Hematopoietic multipotent progenitor cell treated with erythropoietin and hydrocortisone succinate and interleukin-3 and kit ligand, for 6 days (in vitro differentiated cells): ENCODE data around the gene CRIM1.

Experiments
- DNase-seq: peaks from one replicate; pipeline ENCODE4 v3.0.0-alpha.2; 2015

The CRIM1 gene

DNA sequence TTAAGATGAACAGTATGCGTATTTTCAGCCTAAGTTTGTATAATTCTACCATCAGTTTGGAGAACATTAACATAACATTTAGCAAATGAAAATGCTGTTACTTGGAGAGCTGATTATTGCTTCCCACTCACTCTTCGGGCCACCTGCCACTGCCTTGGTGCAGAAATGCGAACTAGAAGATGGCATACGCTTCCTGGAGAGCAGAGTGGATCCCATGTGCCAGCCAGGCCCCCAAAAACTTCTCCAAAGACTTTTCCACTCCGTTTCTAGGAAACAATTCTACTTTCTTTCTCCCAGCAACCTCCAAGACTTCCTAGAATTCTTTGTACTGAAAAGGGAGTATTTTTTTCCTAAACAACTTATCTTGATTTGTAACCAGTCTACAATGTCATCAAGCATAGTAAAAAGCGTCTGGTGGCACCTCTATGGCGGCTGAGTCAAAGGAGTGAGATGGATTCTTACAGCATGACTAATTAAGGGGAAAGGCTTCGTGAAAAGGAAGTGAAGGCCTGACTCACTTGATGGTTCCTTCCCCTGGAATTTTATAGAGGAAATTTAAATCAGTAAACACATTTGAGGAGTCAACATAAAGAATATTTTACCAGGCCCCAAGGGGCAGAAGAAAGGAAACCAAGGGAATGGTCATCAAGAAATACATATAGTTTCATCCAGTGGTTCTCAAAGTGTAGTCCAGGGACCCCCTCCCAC lies 205.8 kb downstream of the CRIM1 start:
- no peak for DNase-seq

DNA sequence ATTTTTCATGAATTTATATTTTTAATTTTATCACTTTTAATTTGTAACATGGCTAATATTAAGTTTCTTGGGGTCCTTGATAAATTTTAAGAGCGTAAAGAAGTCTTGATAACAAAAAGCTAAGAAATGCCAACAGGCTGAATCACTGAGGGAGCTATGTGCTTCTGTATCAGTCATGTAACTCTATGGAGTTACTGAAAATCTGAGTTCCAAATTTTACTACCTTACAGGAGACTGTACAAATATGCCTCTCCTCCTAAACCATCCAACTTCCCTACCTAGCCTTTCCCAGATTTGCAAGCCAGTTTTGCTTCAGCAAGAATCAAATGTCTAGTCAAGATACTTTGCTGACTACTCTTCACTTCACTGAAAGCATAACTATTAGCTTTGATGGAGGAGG lies 206.7 kb downstream of the CRIM1 start:
- DNase-seq, result no peak

DNA sequence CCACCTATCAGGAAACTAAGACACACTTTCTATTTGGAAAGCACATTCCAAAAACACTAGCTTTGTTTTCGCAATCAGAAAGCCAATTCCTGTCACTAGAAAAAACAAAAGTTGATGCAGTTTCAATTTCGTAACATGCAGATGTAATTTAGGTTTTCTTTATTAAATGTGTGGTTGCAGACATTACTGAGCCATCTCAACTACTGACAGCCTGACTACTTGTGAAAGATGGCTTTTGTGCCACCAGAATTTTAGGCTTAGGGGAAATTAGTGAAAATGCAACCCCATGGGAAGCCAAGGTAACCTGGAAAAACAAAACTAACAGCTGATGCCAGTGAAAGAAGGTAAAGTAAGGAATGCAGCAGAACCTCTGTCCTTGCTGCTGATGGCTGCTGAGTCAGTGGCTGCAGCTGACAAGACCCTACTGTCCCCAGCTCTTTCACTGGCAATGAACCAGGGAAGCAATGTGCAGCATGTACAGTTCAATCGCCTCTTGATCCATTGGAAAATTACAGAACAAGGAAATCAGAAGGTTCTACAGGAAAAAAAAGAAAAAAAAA lies 207.5 kb downstream of the CRIM1 start:
- no peak for DNase-seq

DNA sequence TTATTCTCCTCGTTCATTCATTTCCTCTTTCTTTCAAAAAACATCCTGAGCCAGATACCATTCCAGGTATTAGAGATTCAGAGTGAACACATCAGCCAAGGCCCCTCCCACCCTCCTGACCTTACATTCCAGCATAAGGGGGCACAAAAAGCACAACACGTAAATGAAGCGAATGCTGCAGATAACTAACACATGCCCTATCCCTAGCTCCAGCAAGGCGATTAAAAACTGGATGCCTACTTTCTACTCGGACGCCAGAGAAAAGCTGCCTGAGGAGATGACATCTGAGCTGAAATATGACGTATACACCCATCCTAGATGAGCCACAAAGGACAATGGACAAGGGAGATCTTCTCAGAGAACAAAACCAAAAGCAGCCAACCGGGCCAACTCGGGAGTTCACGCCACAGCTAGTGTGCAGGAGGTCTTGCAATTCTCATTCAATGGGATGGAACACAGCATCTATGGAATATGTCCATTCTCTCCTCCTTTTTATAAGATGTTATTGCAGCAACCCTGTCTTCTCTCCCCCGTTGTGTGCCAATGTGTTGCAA lies 208.9 kb downstream of the CRIM1 start:
- DNase-seq, result no peak

DNA sequence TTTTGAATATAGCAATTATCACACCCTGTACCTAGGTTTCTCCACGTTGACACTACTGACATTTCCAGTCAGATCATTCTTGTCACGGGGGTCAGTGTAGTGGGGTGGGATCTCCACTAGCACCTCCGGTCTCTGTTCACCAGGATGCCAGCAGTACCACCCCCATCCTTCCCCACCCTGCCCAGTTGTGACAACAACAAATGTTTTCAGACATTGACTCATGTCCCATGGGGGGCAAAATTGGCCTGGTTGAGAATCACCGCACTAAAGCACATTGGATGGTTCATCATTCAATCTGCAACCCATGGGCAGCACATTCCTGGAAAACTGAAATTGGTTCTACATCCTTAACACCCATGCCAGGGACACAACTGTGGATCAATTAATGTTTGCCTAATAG lies 210.1 kb downstream of the CRIM1 start:
- DNase-seq, result no peak

DNA sequence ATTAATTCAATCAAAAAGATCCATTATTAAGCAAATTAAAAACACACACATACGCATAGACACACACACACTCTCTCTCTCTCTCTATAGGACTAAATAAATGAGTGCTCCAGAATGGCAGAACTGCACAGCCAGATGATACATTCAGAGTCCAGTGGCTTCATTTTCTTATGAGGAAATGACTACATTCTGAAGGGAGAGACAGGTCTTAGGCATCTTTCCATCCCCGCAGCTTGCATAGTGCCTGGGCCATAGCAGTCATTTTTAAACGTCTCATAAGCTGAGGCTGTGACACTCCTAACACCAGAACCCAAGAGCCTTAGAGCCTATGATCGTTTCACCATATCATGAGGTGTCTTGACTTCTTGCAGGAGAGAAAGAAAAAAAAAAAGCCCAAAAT lies 211.3 kb downstream of the CRIM1 start:
- DNase-seq, result no peak

DNA sequence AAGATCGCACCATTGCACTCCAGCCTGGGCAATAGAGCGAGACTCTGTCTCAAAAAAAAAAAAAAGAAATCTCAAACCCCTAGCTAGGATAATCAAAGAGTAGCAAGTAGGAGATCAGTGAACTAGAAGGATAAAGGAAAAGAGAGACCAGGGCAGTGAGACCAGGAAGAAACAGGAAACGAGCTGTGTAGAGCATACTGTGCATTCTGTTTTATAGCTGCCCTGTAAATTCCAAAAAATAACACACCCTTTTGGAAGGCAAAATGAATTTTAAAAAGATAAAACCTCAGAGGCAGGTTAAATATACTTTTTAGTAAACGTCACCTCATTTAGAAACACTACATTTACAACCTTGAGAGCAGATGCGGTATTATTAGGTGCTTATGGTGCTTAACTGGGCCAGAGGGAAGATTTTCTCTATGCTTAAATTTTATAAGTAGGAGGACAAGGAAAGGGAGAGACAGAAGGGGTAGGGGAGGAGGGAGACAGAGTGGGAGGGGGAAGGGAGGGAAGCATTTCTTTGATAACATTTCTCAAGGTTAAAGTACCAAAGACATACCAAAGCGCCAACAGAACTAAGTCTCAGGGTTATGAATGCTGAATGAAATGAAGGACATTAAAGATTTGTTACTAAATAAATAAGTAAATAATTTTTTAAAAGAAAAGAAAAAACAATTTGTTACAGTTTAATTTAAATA lies 212.3 kb downstream of the CRIM1 start:
- DNase-seq, result no peak

DNA sequence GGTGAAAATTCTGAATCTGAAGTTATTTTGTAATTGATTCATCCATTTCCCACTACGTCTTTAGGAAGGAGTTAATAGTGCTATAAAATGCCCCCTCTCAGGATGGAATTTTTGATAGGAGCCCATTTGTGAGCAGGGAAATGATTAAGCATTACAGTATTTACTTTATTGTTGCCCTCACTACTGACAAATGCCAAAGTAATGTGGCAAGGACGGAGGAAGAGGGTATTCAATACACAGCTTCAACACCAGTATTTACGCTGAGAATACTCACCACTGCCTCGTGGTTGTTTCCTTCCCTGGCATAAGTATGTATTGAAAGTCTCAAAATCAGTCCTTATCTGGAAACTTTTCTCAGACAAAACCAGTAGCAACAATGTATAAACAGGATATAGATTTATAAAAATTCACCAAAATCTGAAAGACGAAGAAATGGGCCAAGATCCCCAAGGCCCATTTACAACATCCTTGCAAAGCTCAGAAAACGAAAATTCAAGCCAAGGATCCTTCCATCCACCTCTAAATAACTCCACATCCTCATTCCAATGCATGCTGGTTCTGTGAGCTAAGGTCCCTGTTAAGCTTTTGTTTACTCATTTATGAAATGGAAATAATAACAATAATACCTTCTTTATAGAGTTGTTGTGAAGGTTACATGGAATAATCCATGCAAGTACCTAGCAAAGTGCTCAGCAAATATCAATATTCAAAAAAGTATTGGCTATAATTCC lies 213.1 kb downstream of the CRIM1 start:
- no peak for DNase-seq

DNA sequence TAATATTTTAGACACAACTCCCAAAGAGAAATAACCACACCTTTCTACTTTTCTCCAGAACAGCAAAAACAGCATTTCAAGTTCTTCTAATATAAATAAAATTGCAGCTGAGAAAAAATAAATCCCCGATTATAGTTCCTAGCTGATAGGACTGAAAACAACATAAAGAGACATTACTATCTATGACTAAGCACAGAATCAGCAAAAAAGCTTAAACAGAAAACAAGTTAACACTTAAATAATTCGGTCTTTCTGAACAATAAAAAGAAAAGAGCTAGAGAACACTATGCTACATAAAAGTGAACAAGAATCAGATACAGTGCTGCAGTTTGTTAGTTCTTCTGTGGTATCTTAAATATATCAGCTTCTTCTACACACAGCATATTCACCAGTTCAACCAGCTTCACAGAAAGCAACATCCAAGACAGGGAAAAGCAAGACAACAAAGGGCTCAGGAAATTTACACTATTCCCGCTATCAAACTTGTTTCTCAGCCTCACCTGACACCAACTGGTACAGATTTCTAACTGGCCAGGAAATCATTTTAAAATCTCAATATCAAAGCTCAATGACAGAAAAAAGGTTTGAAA lies 213.8 kb downstream of the CRIM1 start:
- DNase-seq, result no peak

DNA sequence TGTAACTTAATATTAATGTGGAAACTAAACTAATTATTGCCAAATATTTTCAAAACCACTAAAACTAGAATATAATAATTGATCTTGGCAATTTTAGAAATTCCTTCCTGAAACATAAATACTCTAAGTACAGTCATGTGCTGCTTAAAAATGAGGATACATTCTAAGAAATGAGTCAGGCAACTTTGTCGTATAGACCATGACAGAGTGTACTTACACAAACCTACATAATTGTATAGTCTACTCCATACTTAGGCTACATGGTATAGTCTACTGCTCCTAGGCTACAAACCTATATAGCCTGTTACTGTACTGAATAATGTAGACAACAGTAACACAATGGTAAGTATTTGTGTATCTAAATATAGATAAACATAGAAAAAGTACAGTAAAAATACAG lies 214.8 kb downstream of the CRIM1 start:
- DNase-seq, result no peak

DNA sequence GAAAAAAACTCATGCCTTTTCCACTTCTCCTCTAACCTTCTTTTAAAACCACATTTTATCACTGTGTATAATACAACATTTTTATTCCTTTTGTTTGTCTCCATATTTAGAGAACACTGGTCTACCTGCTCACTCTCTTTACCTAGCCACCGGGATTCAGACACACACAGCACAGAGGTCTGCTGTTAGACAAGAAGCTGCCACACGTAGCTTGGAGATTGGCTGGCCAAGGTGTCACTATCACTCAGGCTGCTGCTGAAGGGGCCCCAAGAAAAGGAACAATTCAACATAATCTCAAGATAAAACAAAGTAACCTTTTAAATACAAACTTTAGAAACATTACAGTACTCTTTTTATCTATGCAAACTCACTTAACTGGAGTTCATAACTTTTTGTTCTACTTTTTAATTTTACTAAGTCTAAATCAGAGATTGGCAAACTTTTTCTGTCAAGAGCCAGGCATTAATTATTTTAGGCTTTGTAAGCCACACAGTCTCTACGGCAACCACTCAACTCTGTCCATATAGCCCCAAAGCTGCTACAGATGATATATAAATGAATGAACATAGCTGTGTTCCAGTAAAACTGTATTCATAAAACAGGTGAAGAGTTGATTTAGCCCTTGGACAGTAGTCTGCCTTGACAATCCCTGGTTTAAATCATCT lies 216.6 kb downstream of the CRIM1 start:
- DNase-seq, result no peak

DNA sequence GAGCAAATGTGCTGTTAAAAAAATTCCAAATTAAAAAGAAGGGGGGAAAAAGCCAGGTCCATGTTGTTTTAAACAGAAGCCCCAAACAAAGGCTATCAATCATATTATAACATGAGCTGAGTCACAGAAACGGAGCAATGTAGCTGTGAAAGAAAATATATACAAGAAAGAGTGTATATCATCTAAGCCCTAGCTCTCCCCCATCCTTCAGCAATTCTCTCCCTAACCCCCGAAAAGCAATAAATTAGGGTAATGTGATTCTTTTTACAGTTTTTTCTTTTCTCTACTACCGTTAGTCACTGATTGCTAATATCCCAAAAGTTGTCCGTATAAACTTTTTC lies 217.1 kb downstream of the CRIM1 start:
- DNase-seq, result no peak

DNA sequence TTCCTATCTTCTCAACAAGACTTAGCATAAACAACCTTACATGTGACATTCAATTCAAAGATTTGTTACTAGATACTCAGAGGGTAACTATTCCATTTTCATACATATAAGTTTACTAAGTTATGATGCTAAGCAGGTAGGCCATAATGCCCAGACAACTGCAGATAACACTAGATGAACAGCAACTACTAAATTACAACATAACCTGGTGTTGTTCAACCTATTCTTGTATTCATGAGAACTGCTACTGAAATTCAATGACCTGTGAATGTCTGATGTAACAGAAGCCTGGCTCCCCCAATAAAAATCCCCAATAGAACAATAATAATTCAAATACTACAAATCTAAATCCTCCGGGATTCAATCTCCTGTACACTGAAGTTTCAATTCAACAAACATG lies 217.6 kb downstream of the CRIM1 start:
- no peak for DNase-seq

DNA sequence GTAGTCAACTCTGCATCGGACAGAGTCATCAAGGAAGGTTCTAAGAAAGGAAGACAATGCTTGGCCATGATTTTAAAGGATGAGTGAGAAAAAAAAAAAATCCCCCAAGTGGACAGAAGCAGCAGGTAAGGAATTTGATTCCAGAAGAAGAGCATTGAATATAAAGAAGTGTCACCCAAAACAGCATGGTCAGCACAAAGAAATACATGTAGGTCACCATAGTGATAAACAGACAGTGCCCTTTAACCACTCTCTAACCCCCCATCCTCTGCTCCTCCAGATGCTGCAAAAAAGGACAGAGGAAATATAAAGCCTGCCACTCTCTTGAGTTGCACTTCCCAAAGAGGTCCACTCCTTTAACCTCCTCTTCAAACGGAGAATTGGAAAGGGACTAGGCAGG lies 219.0 kb downstream of the CRIM1 start:
- DNase-seq, result no peak

DNA sequence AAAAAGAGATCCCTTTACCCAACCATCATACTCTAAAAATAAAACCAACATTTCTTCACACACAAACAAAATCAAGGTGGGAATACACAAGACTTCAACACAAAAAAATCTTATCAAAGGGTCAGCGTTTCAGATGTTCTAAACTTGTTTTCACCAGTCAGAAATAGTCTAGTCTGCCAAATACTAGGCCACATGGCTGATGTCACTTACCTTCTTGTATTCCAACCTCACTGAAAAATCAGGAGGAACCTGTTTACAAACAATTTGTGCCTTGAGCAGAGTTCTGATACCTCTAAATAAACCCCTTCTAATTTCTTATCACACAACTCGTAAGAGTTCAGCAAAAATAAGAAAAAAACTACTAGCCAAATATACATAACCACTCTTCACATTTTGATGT lies 222.3 kb downstream of the CRIM1 start:
- DNase-seq, result no peak

DNA sequence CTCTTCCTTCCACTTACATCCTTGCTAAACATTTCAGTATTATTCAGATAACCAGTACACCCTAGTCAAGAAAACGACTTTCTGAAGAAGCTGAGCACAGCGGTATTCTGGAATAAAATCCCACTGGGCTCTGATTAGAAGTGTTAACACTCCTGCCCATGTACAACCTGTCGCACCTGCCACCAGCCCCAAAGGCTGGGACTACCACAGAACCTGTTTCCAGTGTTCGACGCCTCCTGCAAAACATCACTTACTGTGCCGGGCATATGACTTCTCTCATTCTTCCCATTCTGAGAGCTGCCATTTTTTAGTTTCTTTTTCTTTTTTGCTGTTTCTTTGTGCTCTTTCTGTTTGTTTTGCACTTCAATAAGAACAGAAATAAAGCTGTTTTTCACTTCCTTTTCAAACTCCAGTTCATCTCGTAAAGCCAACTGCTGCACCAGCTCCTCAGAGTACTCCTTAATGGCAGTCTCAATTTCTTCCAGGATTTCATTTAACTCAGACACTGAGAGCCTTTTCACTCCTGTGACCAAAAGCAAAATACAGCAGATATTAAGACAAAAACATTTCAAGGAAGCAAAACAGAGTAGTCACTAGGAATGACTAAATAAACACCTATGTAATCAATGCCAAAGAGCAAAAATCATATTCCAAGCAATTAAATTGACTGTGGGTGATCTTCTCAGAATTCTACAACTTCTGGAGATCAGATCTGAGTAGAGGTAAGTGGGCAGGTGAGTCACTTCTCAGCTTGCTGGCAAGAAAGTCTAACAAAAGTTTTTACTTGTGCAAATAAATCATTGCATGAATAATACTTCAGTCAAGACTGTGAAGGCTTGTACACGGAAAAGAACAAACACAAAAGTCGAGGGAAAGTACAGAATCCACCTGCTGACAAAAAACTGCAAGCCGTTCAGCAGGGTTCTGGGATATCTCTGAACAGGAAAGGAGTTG lies 223.0 kb downstream of the CRIM1 start:
- DNase-seq, result no peak

DNA sequence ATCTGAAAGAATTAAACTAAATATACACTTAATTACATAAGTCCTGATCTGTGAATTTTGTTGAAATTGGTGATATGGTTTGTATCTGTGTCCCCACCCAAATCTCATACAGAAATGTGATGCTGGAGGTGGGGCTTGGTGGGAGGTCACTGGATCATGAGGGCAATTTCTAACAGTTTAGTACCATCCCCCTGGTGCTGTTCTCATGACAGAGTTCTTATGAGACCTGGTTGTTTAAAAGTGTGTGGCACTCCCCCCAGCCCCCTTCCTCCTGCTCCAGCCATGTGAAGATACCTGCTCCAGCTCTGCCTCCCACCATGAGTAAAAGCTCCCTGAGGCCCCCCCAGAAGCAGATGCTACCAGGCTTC lies 223.7 kb downstream of the CRIM1 start:
- DNase-seq, result no peak

DNA sequence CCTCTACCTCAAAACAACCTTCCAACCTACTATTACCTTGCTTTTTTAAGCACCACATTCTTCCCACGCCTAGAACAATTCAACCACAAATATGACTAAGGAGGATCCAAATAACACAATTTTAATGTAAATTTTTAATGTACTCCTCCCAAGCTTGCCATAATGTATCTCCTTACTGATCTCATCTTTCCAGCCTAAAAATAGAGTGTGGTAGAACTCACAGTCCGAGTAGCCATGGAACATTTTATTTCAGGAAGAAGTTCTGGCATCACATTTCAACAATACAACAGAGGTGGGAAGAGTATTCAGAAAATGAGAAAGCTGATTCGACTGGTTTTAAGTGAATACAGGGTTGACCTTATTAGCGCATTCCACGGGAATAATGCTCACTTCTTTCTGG lies 227.0 kb downstream of the CRIM1 start:
- no peak for DNase-seq

DNA sequence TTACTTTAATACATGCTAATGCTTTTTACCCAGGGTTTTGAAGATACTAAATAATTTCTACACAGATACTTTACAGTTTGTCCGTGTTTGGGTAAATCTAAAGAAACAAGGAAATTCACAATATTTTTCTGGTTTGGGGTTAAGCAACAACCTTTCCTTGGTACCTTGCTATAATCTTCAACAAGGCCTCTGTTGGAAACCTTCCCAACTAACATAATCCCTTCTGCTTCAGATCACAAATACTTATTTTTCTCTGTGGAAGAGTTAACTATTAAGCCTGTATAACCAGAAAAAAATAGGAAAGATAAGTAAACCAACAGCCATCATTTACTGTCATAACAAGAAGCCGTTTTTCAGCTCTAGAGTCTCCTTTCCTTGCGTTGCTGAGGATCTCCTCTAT lies 227.4 kb downstream of the CRIM1 start:
- DNase-seq, result no peak

DNA sequence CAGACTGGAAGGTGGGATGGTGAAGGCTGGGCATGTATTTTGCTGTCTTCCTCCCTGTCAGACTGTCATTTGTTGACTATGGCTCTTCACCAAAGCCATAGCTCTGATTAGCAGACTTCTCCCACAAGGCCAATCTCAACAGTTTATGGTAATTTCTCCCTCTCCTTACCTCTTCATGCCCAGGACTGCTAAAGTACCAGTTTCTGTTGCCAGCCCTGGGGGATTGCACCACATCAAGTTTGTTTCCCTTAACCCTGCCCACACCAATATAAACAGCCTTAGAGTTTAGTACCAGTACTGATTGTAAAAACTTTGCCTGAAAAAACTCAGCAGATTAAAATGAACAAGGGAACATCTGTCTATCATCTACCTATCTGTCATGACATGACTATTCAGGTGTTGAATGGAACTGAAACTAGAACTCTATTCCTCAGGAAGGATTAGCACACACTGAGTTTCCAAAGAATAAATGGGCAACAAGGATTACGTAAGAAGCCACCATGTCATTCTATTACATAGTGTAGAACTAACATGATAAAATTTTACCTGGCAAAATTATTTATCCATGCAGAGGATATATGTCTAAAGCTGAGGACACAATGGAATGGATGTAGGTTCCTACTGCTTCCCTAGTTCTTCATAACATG lies 228.7 kb downstream of the CRIM1 start:
- DNase-seq, result no peak

DNA sequence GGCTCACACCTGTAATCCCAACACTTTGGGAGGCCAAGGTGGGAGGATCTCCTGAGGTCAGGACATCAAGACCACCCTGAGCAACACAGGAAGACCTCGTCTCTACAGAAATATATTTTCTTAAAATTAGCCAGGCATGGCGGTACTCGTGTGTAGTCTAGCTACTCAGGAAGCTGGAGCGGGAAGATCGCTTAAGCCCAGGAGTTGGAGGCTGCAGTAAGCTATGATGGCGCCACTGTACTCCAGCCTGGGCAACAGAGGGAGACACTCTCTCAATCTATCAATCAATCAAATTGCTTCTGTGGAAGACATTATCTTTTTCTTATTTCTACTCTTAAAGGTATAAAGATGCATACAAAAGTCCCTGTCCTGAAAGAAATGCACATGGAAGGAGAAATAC lies 231.1 kb downstream of the CRIM1 start:
- DNase-seq, result no peak
